Measurements from ENCODE around the gene MARCHF10. TPM values are rescaled to one million over a fixed set of nuclear protein-coding genes. Genes with fewer than 3 reads are reported as not detected.

Gene MARCHF10
- total and polyA plus RNA-seq, 2 of the 4 experiments (the other 2 are of a cell fraction), result 0.18 to 0.74 TPM

DNA sequence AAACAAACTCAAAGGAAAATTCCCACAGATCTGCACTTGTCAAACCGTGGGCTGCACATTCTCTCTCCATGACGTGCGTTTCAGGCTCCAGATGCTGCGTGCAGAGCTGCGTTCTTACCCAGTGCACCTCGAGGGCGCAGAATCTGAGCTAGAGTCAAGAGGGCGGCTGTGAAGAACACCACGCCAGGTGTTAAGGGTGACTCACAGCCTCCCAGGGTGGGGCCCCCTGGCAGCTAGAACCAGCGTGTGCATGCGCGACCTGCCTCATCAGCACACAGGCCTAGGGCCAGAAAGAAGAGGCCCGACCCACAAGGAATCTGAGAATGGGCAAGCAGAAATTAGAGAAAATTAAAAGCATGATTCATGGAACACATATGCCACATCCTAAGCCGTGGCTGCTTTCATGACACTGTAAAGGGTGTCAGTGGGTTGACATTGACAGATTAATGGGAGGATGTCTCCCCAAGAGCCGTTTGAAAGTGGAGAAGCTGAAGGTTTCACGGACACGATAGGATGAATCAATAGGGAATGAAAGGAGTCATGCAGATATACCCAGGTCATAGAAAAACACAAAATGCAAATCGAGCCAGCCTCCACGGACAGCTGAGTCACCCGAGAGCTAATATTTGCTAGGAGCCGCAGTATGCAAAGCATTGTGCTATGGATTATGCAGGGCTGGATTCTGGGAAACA, 29.0 kb downstream of the MARCHF10 start (continued):
- TF ChIP-seq MAFK (IDR thresholded peaks at IDR 0.05; ENCODE audit: low read depth, low read length), result peak; percentile 1; the same call in 1 of the 2 replicates
- TF ChIP-seq FOS (IDR thresholded peaks at IDR 0.05; ENCODE audit: low read depth, low read length), result peak; percentile 74
- no peak for TF ChIP-seq CEBPB (IDR thresholded peaks at IDR 0.05; ENCODE audit: low read depth, low read length)

DNA sequence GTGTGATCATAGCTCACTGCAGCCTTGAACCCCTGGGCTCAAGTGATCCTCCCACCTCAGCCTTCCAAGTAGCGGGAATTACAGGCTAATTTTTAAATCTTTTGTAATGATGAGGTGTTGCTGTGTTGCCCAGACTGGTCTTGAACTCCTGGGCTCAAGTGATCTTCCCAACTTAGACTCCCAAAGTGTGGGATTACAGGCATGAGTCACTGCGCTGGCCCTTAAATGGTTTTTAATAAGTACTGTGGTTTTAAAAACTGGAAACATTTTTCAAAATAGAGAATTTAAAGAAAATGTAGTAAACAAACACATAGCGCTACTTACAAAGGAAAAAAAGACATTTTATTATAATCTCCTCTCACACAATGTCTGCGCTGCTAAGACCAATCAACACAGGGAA, 32.2 kb downstream of the MARCHF10 start:
- no peak overlapping the region for H3K4me3 ChIP-seq (ENCODE audit: insufficient read depth, low read depth, low read length)
- no peak overlapping the region for H3K4ac ChIP-seq (ENCODE audit: low read depth, low read length)
- DNase-seq, result peak; percentile 35
- BruUV-seq (replicated peaks), result no TSS peak
- H4K20me1 ChIP-seq (ENCODE audit: insufficient read depth, low read length), result 0 out of 2 replicates have a peak, but pooled peaks cover 3% of the 10 kb centered on the region
- no peak overlapping the region for H2BK20ac ChIP-seq (ENCODE audit: low read depth, low read length)
- H3K56ac ChIP-seq (ENCODE audit: extremely low read depth, insufficient read depth, low read length), result no peak overlapping the region
- H3K9me1 ChIP-seq (ENCODE audit: insufficient read depth, low read length), result peaks cover 18% of the 10 kb centered on the region
- H2BK15ac ChIP-seq (ENCODE audit: low read depth, low read length), result no peak overlapping the region
- no peak overlapping the region for H3K14ac ChIP-seq (replicated peaks; ENCODE audit: low read depth, low read length)
- in situ Hi-C loops (cut with MboI; ENCODE audit: low sequenced_read_pairs) (no loop called here), dilution Hi-C loops (cut with HindIII; ENCODE audit: low sequenced_read_pairs, unreplicated experiment) (no loop called here), intact Hi-C loops (cut with micrococcal nuclease) (loop anchor here (5.0 kb wide), 1 partner anchor 64 kb away; no protein-coding TSS in a partner anchor)
- peaks cover 0 to 6% of the 10 kb centered on the region in 2 experiments; a peak in 1 of 4 replicates for H3K79me1 ChIP-seq (ENCODE audit: low read depth in 1 of 2, low read length in 2 of 2)
- no peak overlapping the region for H2AK5ac ChIP-seq (ENCODE audit: low read depth, low read length)
- H3K9me3 ChIP-seq (ENCODE audit: control insufficient read depth, insufficient read depth, low read length), result peaks cover 2% of the 10 kb centered on the region; the same call in 1 of the 2 replicates
- H2BK5ac ChIP-seq (ENCODE audit: low read depth, low read length, poor library complexity, severe bottlenecking), result no peak overlapping the region
- H3K27me3 ChIP-seq (ENCODE audit: control insufficient read depth, insufficient read depth, low read length), result peaks cover 2% of the 10 kb centered on the region; the same call in 1 of the 2 replicates
- H3K36me3 ChIP-seq (ENCODE audit: control insufficient read depth, insufficient read depth, low read length), result no peaks in the 10 kb centered on the region
- H2AFZ ChIP-seq (replicated peaks; ENCODE audit: low read length, poor library complexity), result no peak overlapping the region
- no peak overlapping the region for H4K5ac ChIP-seq (ENCODE audit: low read depth, low read length)
- ChIA-PET POLR2A (ENCODE audit: unreplicated experiment) (no interaction called here), CTCF (no interaction called here)
- no peak overlapping the region for H2AK9ac ChIP-seq (replicated peaks; ENCODE audit: low read depth, low read length, poor library complexity)
- H3K4me2 ChIP-seq (ENCODE audit: low read depth, low read length), result no peak overlapping the region
- WGBS, 2 experiments (ENCODE audit: extremely low coverage in 2 of 2, insufficient read length in 1 of 2), result no CpG with 5 or more reads among the region's 4 CpGs
- H4K8ac ChIP-seq (ENCODE audit: low read depth in 2 of 2, low read length in 2 of 2), result no peak overlapping the region
- H3K23ac ChIP-seq (ENCODE audit: low read depth, low read length), result no peak overlapping the region
- H3K18ac ChIP-seq (ENCODE audit: low read depth, low read length), result no peak overlapping the region
- no peak overlapping the region for H2BK120ac ChIP-seq (ENCODE audit: low read depth, low read length)
- peaks cover 12% of the 10 kb centered on the region for H3K4me1 ChIP-seq (ENCODE audit: control insufficient read depth, insufficient read depth, low read length)
- no peak for ATAC-seq (ENCODE audit: low read depth)
- H3K27ac ChIP-seq (ENCODE audit: insufficient read depth, low read length), result no peak overlapping the region
- no peak overlapping the region for H4K91ac ChIP-seq (ENCODE audit: insufficient read depth, low read depth, low read length)
- TF ChIP-seq MAZ (IDR thresholded peaks at IDR 0.05; ENCODE audit: borderline replicate concordance, low read depth, low read length) (no peak), BHLHE40 (IDR thresholded peaks at IDR 0.05; ENCODE audit: low read depth, low read length) (no peak), POLR2A (IDR thresholded peaks at IDR 0.05; ENCODE audit: low read depth, low read length) (no peak), SMC3 (IDR thresholded peaks at IDR 0.05; ENCODE audit: low read depth, low read length) (no peak), FOS (IDR thresholded peaks at IDR 0.05; ENCODE audit: low read depth, low read length) (no peak), ELK1 (IDR thresholded peaks at IDR 0.05; ENCODE audit: borderline replicate concordance, low read depth, low read length) (no peak)
- no peak overlapping the region for H3K9ac ChIP-seq (ENCODE audit: low read depth, low read length)

Measured in IMR-90 (cell line).